Measurements from ENCODE around the gene ZDHHC9.

The ZDHHC9 gene

GRCh38 chrX:129802863-129803262 is 40.8 kb downstream of the ZDHHC9 start:
- Mint-ChIP-seq H3K9me3 (no peaks in the 10 kb centered on the region), H3K27ac (no peak overlapping the region), H3K36me3 (ENCODE audit: low read depth) (peaks cover 24% of the 10 kb centered on the region), H3K4me1 (ENCODE audit: low read depth) (peaks cover 12% of the 10 kb centered on the region), H3K4me3 (no peak overlapping the region), H3K27me3 (ENCODE audit: low read depth) (no peaks in the 10 kb centered on the region)
- no peak for DNase-seq (ENCODE audit: low spot score)

- H3K36me3 Mint-ChIP-seq (ENCODE audit: low read depth): peaks cover 30% of the 10 kb centered on the region
- no peak overlapping the region for H3K4me3 Mint-ChIP-seq
- no peaks in the 10 kb centered on the region for H3K27me3 Mint-ChIP-seq (ENCODE audit: low read depth)
- H3K9me3 Mint-ChIP-seq: no peaks in the 10 kb centered on the region
- no peak overlapping the region for H3K27ac Mint-ChIP-seq
- DNase-seq (ENCODE audit: low spot score): no peak
- H3K4me1 Mint-ChIP-seq (ENCODE audit: low read depth): peaks cover 14% of the 10 kb centered on the region
Observed at GRCh38 chrX:129800186-129800585, 43.5 kb downstream of the ZDHHC9 start.

DNA sequence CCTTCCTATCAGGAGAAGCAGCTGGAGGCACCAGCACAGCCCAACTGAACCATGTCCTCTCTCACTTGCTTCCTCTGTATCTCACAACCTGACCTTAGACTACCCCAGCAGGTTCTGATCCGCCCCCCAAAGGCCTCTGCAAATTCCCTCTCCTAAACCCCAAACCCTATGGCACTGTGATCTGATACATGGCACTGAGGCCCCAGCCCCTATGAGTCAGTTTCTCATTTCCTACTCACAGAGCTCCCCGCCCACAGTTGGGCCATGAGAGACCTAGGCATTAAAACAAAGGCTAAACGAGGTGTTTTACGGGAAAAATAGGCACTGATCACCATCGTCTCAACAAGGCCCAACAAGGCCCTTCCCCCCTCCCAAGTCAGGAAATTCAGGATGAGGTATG is 44.8 kb downstream of the ZDHHC9 start:
- Mint-ChIP-seq H3K9me3 (no peaks in the 10 kb centered on the region), H3K36me3 (ENCODE audit: low read depth) (peaks cover 38% of the 10 kb centered on the region), H3K4me3 (no peak overlapping the region), H3K27ac (peak overlapping the region; percentile 15), H3K27me3 (ENCODE audit: low read depth) (no peaks in the 10 kb centered on the region), H3K4me1 (ENCODE audit: low read depth) (peaks cover 16% of the 10 kb centered on the region)
- DNase-seq (ENCODE audit: low spot score): peak; percentile 47

- Mint-ChIP-seq H3K27ac (peak overlapping the region; percentile 15), H3K9me3 (no peaks in the 10 kb centered on the region), H3K27me3 (ENCODE audit: low read depth) (no peaks in the 10 kb centered on the region), H3K4me1 (ENCODE audit: low read depth) (peaks cover 16% of the 10 kb centered on the region), H3K36me3 (ENCODE audit: low read depth) (peaks cover 39% of the 10 kb centered on the region), H3K4me3 (no peak overlapping the region)
- no peak for DNase-seq (ENCODE audit: low spot score)
Observed at GRCh38 chrX:129798456-129798855, 45.2 kb downstream of the ZDHHC9 start.

GRCh38 chrX:129797251-129797906 is 46.3 kb downstream of the ZDHHC9 start:
- no peak for DNase-seq (ENCODE audit: low spot score)
- Mint-ChIP-seq H3K27me3 (ENCODE audit: low read depth) (no peaks in the 10 kb centered on the region), H3K27ac (no peak overlapping the region), H3K9me3 (no peaks in the 10 kb centered on the region), H3K4me3 (no peak overlapping the region), H3K4me1 (ENCODE audit: low read depth) (peaks cover 16% of the 10 kb centered on the region), H3K36me3 (ENCODE audit: low read depth) (peaks cover 48% of the 10 kb centered on the region)

- H3K27ac Mint-ChIP-seq: no peak overlapping the region
- no peaks in the 10 kb centered on the region for H3K9me3 Mint-ChIP-seq
- H3K36me3 Mint-ChIP-seq (ENCODE audit: low read depth): peaks cover 52% of the 10 kb centered on the region
- H3K4me1 Mint-ChIP-seq (ENCODE audit: low read depth): peaks cover 16% of the 10 kb centered on the region
- no peaks in the 10 kb centered on the region for H3K27me3 Mint-ChIP-seq (ENCODE audit: low read depth)
- no peak overlapping the region for H3K4me3 Mint-ChIP-seq
- DNase-seq (ENCODE audit: low spot score): no peak
Observed at GRCh38 chrX:129795584-129795983, 48.1 kb downstream of the ZDHHC9 start.

- Mint-ChIP-seq H3K4me3 (no peak overlapping the region), H3K9me3 (no peaks in the 10 kb centered on the region), H3K27ac (no peak overlapping the region), H3K27me3 (ENCODE audit: low read depth) (no peaks in the 10 kb centered on the region), H3K4me1 (ENCODE audit: low read depth) (peaks cover 11% of the 10 kb centered on the region), H3K36me3 (ENCODE audit: low read depth) (peaks cover 45% of the 10 kb centered on the region)
- DNase-seq (ENCODE audit: low spot score): no peak
Observed at GRCh38 chrX:129793604-129794191, 50.0 kb downstream of the ZDHHC9 start.

DNA sequence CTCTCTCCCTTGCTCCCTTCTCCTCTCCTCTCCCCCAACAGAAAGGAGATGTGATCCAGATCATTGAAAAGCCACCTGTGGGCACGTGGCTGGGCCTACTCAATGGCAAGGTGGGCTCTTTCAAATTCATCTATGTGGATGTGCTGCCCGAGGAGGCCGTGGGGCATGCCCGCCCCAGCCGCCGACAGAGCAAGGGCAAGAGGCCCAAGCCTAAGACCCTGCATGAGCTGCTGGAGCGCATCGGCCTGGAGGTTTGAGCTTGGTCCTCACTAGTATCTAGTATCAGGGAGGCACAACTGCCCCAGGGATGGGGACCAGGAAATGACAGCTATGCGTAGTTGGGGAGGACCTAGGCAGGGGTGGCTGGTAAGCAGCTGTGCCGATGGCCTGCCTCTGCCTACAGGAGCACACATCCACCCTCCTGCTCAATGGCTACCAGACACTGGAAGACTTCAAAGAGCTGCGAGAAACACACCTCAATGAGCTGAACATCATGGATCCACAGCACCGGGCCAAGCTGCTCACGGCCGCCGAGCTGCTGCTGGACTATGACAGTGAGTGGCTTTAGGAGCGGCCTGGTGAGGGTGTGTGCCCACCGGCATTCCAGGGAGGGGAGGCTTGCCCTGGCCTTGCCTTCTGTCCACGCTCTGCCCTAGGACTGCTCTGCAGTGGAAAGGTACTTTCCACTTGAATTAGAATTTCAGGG is 50.9 kb downstream of the ZDHHC9 start:
- H3K4me3 Mint-ChIP-seq: no peak overlapping the region
- H3K4me1 Mint-ChIP-seq (ENCODE audit: low read depth): peaks cover 6% of the 10 kb centered on the region
- no peak for DNase-seq (ENCODE audit: low spot score)
- H3K27ac Mint-ChIP-seq: no peak overlapping the region
- peaks cover 41% of the 10 kb centered on the region for H3K36me3 Mint-ChIP-seq (ENCODE audit: low read depth)
- no peaks in the 10 kb centered on the region for H3K9me3 Mint-ChIP-seq
- no peaks in the 10 kb centered on the region for H3K27me3 Mint-ChIP-seq (ENCODE audit: low read depth)

DNA sequence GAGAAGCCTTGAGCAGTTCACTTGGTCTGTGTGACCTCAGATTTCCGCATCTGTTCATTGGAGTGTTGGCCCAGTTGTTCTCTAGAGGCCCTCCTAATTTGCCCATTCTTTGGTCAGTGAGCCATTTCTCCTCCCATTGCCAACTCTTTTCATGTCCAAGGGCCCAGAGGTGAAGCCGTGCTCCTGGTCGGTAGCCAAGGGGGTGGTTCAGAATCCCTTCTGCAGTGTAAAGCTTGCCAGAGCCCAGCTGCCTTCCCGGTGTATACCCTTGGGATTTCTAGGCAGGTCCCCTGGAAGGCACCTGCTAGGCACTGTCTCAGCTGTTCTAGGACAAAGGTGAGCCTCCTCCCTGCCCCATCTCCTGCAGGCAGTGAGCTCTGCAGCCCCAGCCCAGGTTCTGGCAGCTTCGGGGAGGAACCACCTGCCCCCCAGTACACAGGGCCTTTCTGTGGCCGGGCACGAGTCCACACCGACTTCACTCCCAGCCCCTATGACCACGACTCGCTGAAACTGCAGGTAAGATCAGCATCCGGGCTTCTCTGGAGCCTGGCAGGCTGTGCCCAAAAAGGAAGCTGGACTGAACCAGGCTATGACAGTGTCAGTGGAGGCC is 51.6 kb downstream of the ZDHHC9 start:
- no peak overlapping the region for H3K27ac Mint-ChIP-seq
- DNase-seq (ENCODE audit: low spot score): no peak
- H3K36me3 Mint-ChIP-seq (ENCODE audit: low read depth): peaks cover 45% of the 10 kb centered on the region
- H3K27me3 Mint-ChIP-seq (ENCODE audit: low read depth): no peaks in the 10 kb centered on the region
- no peaks in the 10 kb centered on the region for H3K9me3 Mint-ChIP-seq
- peaks cover 7% of the 10 kb centered on the region for H3K4me1 Mint-ChIP-seq (ENCODE audit: low read depth)
- H3K4me3 Mint-ChIP-seq: no peak overlapping the region

DNA sequence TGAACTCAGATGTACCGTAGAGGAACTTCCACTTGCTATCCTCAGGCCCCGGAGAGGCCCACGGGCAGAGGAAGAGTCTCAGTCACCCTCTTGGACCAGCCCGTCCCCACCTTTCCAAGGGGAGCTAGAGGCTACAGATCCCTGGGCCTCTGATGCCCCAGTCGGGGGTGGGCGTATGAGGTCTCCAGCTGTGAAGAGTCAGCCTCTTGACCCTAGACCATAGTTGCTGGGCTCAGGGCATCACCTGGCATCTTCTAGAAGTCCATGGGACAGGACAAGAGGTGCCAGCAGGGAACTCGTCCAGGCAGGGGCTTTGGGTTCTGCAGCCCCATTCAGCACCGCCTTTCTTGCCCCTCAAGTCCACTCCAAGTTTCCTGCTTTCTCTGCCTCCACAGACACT is 52.4 kb downstream of the ZDHHC9 start:
- Mint-ChIP-seq H3K4me3 (no peak overlapping the region), H3K9me3 (no peaks in the 10 kb centered on the region), H3K27ac (no peak overlapping the region), H3K4me1 (ENCODE audit: low read depth) (peaks cover 11% of the 10 kb centered on the region), H3K36me3 (ENCODE audit: low read depth) (peaks cover 47% of the 10 kb centered on the region), H3K27me3 (ENCODE audit: low read depth) (no peaks in the 10 kb centered on the region)
- DNase-seq (ENCODE audit: low spot score): no peak

DNA sequence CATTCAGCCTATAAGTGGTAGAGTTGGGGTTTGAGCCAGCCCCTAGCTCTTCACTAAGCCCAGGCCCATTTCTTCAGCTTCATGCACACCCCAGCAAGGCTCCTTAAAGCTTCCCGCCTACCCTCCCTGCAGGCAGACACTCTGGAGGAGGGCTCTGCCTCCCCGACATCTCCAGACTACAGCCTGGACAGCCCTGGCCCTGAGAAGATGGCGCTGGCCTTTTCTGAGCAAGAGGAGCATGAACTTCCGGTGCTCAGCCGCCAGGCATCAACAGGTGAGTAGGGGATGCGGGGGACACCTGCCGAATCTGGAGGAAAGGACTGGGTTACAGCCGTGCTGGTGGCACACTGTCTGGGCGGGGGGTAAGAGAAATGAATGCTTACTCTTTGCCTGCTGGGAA is 52.9 kb downstream of the ZDHHC9 start:
- no peak overlapping the region for H3K27ac Mint-ChIP-seq
- peaks cover 16% of the 10 kb centered on the region for H3K4me1 Mint-ChIP-seq (ENCODE audit: low read depth)
- no peaks in the 10 kb centered on the region for H3K9me3 Mint-ChIP-seq
- no peaks in the 10 kb centered on the region for H3K27me3 Mint-ChIP-seq (ENCODE audit: low read depth)
- peaks cover 49% of the 10 kb centered on the region for H3K36me3 Mint-ChIP-seq (ENCODE audit: low read depth)
- no peak overlapping the region for H3K4me3 Mint-ChIP-seq
- no peak for DNase-seq (ENCODE audit: low spot score)

GRCh38 chrX:129790146-129790545 is 53.5 kb downstream of the ZDHHC9 start:
- no peak overlapping the region for H3K27ac Mint-ChIP-seq
- no peaks in the 10 kb centered on the region for H3K9me3 Mint-ChIP-seq
- no peaks in the 10 kb centered on the region for H3K27me3 Mint-ChIP-seq (ENCODE audit: low read depth)
- no peak overlapping the region for H3K4me3 Mint-ChIP-seq
- H3K4me1 Mint-ChIP-seq (ENCODE audit: low read depth): peaks cover 23% of the 10 kb centered on the region
- no peak for DNase-seq (ENCODE audit: low spot score)
- H3K36me3 Mint-ChIP-seq (ENCODE audit: low read depth): peaks cover 50% of the 10 kb centered on the region

- H3K4me3 Mint-ChIP-seq: no peak overlapping the region
- no peak for DNase-seq (ENCODE audit: low spot score)
- peaks cover 34% of the 10 kb centered on the region for H3K4me1 Mint-ChIP-seq (ENCODE audit: low read depth)
- H3K27me3 Mint-ChIP-seq (ENCODE audit: low read depth): no peaks in the 10 kb centered on the region
- no peaks in the 10 kb centered on the region for H3K9me3 Mint-ChIP-seq
- peaks cover 56% of the 10 kb centered on the region for H3K36me3 Mint-ChIP-seq (ENCODE audit: low read depth)
- peak overlapping the region; percentile 60 for H3K27ac Mint-ChIP-seq
Observed at GRCh38 chrX:129788527-129788926, 55.2 kb downstream of the ZDHHC9 start.

GRCh38 chrX:129787336-129788055 is 56.2 kb downstream of the ZDHHC9 start:
- no peak for DNase-seq (ENCODE audit: low spot score)
- Mint-ChIP-seq H3K4me1 (ENCODE audit: low read depth) (peaks cover 42% of the 10 kb centered on the region), H3K27ac (no peak overlapping the region), H3K4me3 (peak overlapping the region; percentile 36), H3K27me3 (ENCODE audit: low read depth) (no peaks in the 10 kb centered on the region), H3K36me3 (ENCODE audit: low read depth) (peaks cover 58% of the 10 kb centered on the region), H3K9me3 (no peaks in the 10 kb centered on the region)

Measured in T-helper 2 cell treated with Interferon-gamma antibody and Interleukin-4, amounts not matched to agents 5 μg/mL and 100 μg/mL, for 36 hours (primary cell).